RCC 7860 (cell line): ENCODE measurements around the gene NUPR2.
"Not testable (repeated sequence)": the region's sequence is repeated elsewhere in the genome, so short reads cannot be mapped to it uniquely, and the experiment has no call there.

Source experiments
- DNase-seq: peaks from one replicate; pipeline ENCODE4 v3.0.0-alpha.2; 2015; ENCODE audit warnings: low spot score
- FAIRE-seq: peaks from 2 replicates; lab custom pipeline; 2012; peaks lifted over from hg19 to GRCh38; lab: Jason Lieb, UNC

The NUPR2 gene

DNA sequence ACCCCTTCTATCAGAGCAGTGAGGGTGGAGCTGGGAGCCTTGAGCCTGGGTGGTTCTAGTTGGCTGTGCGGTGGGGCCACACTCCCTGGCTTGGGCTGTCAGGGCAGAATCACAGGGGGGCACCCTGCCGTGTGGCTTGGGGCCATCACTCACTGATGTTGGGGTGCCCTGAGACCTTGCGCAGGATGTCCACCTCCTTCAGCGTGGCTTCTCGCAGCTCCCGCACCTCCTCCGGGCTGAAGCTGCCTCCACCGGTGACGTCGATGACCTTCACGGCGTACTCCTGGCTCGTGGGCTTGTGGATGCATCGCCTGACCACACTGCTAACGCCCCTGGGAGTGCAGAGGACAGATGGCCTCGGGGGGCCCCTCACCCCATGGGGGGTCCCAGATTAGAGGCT, 28.8 kb downstream of the NUPR2 start:
- no peak for FAIRE-seq
- no peak for DNase-seq

- FAIRE-seq (no peak), DNase-seq (no peak)
Observed at GRCh38 chr7:56086761-56087160, 29.5 kb downstream of the NUPR2 start.

GRCh38 chr7:56083150-56083785, 32.9 kb downstream of the NUPR2 start:
- no peak for FAIRE-seq

GRCh38 chr7:56081626-56082340, 34.4 kb downstream of the NUPR2 start:
- FAIRE-seq (no peak), DNase-seq (no peak)

More at GRCh38 chr7:56083150-56083785, 32.9 kb downstream of the NUPR2 start:
- DNase-seq: no peak

DNA sequence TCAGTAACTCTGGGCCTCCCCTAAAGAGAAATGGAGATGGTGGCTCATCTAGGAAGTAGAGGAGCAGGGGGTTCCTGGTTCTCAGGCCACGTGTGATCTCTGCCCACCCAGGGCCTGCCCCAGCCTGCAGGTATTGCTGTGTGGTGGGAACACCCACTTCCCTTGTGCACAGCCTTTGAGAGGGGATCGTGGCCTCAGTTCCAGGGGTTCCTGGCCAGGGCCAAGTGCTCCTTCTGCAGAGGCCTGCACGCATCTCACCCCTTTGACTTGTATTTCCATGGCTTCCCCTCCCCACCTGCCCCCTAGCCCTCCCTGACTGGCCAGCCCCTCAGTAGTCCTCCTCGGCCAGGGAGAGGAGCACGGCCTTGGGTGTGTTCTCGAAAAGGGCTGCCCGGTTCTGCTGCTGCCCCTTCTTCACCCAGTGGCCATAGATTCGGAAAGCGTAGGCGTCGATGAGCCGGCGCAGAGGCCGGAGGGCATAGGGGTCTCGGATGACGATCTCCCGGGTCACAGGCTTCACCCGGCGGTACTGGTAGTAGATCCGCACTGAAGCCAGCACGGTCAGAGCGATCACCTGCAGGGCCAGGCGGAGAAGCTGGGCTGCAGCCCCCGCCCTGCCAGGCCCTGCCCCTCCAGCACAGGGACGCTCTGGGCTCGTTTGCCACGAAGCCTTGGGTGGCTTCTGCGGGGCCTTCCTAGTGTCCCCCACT, 35.3 kb downstream of the NUPR2 start:
- not testable (repeated sequence) for FAIRE-seq, DNase-seq

DNA sequence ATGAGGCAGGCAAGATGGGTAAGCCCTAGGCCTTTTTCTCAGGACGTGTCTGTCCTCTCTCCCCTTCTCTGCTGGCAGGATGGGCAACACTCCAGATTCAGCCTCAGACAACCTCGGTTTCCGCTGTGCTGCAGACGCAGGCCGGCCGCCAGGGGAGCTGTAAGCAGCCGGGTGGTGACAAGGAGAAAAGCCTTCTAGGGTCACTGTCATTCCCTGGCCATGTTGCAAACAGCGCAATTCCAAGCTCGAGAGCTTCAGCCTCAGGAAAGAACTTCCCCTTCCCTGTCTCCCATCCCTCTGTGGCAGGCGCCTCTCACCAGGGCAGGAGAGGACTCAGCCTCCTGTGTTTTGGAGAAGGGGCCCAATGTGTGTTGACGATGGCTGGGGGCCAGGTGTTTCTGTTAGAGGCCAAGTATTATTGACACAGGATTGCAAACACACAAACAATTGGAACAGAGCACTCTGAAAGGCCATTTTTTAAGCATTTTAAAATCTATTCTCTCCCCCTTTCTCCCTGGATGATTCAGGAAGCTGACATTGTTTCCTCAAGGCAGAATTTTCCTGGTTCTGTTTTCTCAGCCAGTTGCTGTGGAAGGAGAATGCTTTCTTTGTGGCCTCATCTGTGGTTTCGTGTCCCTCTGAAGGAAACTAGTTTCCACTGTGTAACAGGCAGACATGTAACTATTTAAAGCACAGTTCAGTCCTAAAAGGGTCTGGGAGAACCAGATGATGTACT, 36.6 kb downstream of the NUPR2 start:
- no peak for DNase-seq
- FAIRE-seq: no peak

GRCh38 chr7:56078196-56078595, 38.0 kb downstream of the NUPR2 start:
- FAIRE-seq (no peak), DNase-seq (no peak)

- FAIRE-seq: no peak
- DNase-seq: no peak
Observed at GRCh38 chr7:56077681-56078080, 38.5 kb downstream of the NUPR2 start.

- DNase-seq (peak; percentile 78), FAIRE-seq (peak; percentile 48)
Observed at GRCh38 chr7:56074371-56074791, 41.8 kb downstream of the NUPR2 start.

DNA sequence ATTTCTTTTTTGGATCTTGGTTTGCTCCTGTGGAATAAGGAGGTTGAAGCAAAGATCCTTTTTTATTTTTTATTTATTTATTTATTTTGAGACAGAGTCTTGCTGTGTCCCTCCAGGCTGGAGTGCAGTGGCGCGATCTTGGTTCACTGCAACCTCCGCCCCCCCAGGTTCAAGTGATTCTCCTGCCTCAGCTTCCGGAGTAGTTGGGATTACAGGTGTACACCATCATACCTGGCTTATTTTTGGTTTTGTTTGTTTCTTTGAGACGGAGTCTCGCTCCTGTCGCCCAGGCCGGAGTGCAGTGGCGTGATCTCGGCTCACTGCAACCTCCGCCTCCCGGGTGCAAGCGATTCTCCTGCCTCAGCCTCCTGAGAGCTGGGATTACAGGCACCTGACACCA, 49.8 kb downstream of the NUPR2 start:
- not testable (repeated sequence) for FAIRE-seq, DNase-seq
